GM23338 (cell line): Measurements from ENCODE around the gene ANKRD53. TPM values are rescaled to one million over a fixed set of nuclear protein-coding genes. Genes with fewer than 3 reads are reported as not detected.

ENCODE experiments used
- ATAC-seq: fragments of 200-7000 bp; cut with Tn5 transposase; 3 replicates; pipeline ENCODE4 v1.9.1; 2020
- DNase-seq: peaks from one replicate; pipeline ENCODE4 v3.0.0-alpha.2; 2015; ENCODE audit warnings: low spot score
- H2AFZ ChIP-seq: fragments of 200-600 bp; sonication (generic); 2 replicates; pipeline ENCODE4 v1.8.0; 2016; ENCODE audit warnings: antibody characterized with exemption, mild to moderate bottlenecking, moderate library complexity
- H3F3A ChIP-seq: fragments of 200-600 bp; sonication (generic); replicated peaks from 2 replicates; pipeline ENCODE4 v1.8.0; 2017; ENCODE audit warnings: antibody characterized with exemption, mixed run types, low read depth
- H3K27ac ChIP-seq: fragments of 200-600 bp; sonication (generic); 2 replicates; pipeline ENCODE4 v1.6.1; 2016; ENCODE audit warnings: low read depth
- H3K27me3 ChIP-seq: fragments of 200-600 bp; sonication (generic); 2 replicates; pipeline ENCODE4 v1.8.0; 2016; ENCODE audit warnings: mild to moderate bottlenecking, mixed run types, moderate library complexity; ENCODE audit not compliant: insufficient read depth
- H3K36me3 ChIP-seq: fragments of 200-600 bp; sonication (generic); 2 replicates; pipeline ENCODE4 v1.8.0; 2016; ENCODE audit warnings: mild to moderate bottlenecking; ENCODE audit not compliant: insufficient read depth
- H3K4me1 ChIP-seq: fragments of 200-600 bp; sonication (generic); 2 replicates; pipeline ENCODE4 v1.8.0; 2016; ENCODE audit warnings: mild to moderate bottlenecking, moderate library complexity; ENCODE audit not compliant: insufficient read depth
- H3K4me2 ChIP-seq: fragments of 200-600 bp; sonication (generic); 2 replicates; pipeline ENCODE4 v1.7.1; 2017; ENCODE audit warnings: mixed run types
- H3K4me3 ChIP-seq: fragments of 200-600 bp; sonication (generic); 2 replicates; pipeline ENCODE4 v1.6.1; 2016; ENCODE audit warnings: mixed run types
- H3K79me2 ChIP-seq: fragments of 200-600 bp; sonication (generic); replicated peaks from 2 replicates; pipeline ENCODE4 v1.8.0; 2017; ENCODE audit warnings: mild to moderate bottlenecking; ENCODE audit not compliant: insufficient read depth
- H3K9me2 ChIP-seq: fragments of 200-600 bp; sonication (generic); 2 replicates; pipeline ENCODE4 v1.8.0; 2017; ENCODE audit not compliant: insufficient read depth
- H4K20me1 ChIP-seq: fragments of 200-600 bp; sonication (generic); replicated peaks from 2 replicates; pipeline ENCODE4 v1.8.0; 2017; ENCODE audit warnings: mild to moderate bottlenecking; ENCODE audit not compliant: insufficient read depth
- H3K27ac Mint-ChIP-seq: 2 replicates; pipeline ENCODE4 v1.8.0; 2020; ENCODE audit warnings: inconsistent platforms, mild to moderate bottlenecking, moderate library complexity, mixed read lengths
- H3K27me3 Mint-ChIP-seq: 3 replicates; pipeline ENCODE4 v1.8.0; 2022; ENCODE audit warnings: low read depth, mild to moderate bottlenecking, moderate library complexity, mixed read lengths, inconsistent platforms; ENCODE audit not compliant: insufficient read depth, poor library complexity
- H3K36me3 Mint-ChIP-seq: 3 replicates; pipeline ENCODE4 v1.8.0; 2021; ENCODE audit warnings: low read depth, mild to moderate bottlenecking, inconsistent platforms, moderate library complexity, mixed read lengths
- H3K4me1 Mint-ChIP-seq: 3 replicates; pipeline ENCODE4 v1.8.0; 2020; ENCODE audit warnings: mild to moderate bottlenecking, inconsistent platforms, mixed read lengths
- H3K4me3 Mint-ChIP-seq: 3 replicates; pipeline ENCODE4 v1.8.0; 2021; ENCODE audit warnings: moderate library complexity, mild to moderate bottlenecking, inconsistent platforms, mixed read lengths
- H3K9me3 Mint-ChIP-seq: 3 replicates; pipeline ENCODE4 v1.8.0; 2020; ENCODE audit warnings: moderate library complexity, mild to moderate bottlenecking, inconsistent platforms, mixed read lengths
- EZH2 ChIP-seq: fragments of 200-600 bp; sonication (generic); IDR thresholded peaks from one replicate; pipeline ENCODE4 v1.8.0; 2017; ENCODE audit warnings: antibody characterized with exemption, mild to moderate bottlenecking, low read depth; ENCODE audit not compliant: unreplicated experiment
- EZH2phosphoT487 ChIP-seq: fragments of 200-600 bp; sonication (generic); IDR thresholded peaks from one replicate; pipeline ENCODE4 v1.8.1; 2018; ENCODE audit warnings: antibody characterized with exemption; ENCODE audit not compliant: unreplicated experiment
- NANOG ChIP-seq: IDR thresholded peaks from 2 replicates; pipeline ENCODE4 v1.6.1; 2016; ENCODE audit warnings: antibody characterized with exemption, borderline replicate concordance
- ZNF114 ChIP-seq: fragments of 250-450 bp; sonication (Bioruptor Pico); IDR thresholded peaks from 2 replicates; pipeline ENCODE4 v1.5.0; 2020; ENCODE audit warnings: mild to moderate bottlenecking, moderate library complexity
- ZNF331 ChIP-seq: fragments of 250-450 bp; sonication (Bioruptor Pico); IDR thresholded peaks from 2 replicates; pipeline ENCODE4 v1.5.0; 2020; ENCODE audit warnings: low read depth, mild to moderate bottlenecking, moderate library complexity
- polyA plus RNA-seq: library from polyadenylated mRNA; unstranded; fragments of >200 nt; fragmentation: Nextera tagmentation; extraction: Ambion mirVana; gene quantifications from 2 replicates; pipeline ENCODE4 v1.2.1, GENCODE V29; 2016
- total RNA-seq: library from RNA; depleted of rRNA; stranded (reverse); fragments of >200 nt; shearing (Covaris generic); gene quantifications from 2 replicates; pipeline ENCODE4 v1.2.3, GENCODE V29; 2014
- TF ChIP-seq, protein P1 (sequence below): IDR thresholded peaks from 2 replicates; pipeline ENCODE4 v1.6.1; 2016; ENCODE audit warnings: antibody characterized with exemption
- TF ChIP-seq, protein P2 (sequence below), 2 experiments: fragments of 200-600 bp in 1 of 2; sonication (generic) in 1 of 2; conservative IDR thresholded peaks; 2 replicates each; pipeline versions ENCODE4 v1.5.1 to v1.6.1; 2016 to 2017; ENCODE audit warnings: antibody characterized with exemption in 2 of 2, low read depth in 2 of 2, mild to moderate bottlenecking in 2 of 2, moderate library complexity in 1 of 2
- TF ChIP-seq, protein P3 (sequence below): IDR thresholded peaks from one replicate; pipeline ENCODE4 v1.6.1; 2018; ENCODE audit warnings: antibody characterized with exemption; ENCODE audit not compliant: unreplicated experiment

The ANKRD53 gene
- total and polyA plus RNA-seq, 2 experiments from 2014 or later: 0.32 to 0.73 TPM

DNA sequence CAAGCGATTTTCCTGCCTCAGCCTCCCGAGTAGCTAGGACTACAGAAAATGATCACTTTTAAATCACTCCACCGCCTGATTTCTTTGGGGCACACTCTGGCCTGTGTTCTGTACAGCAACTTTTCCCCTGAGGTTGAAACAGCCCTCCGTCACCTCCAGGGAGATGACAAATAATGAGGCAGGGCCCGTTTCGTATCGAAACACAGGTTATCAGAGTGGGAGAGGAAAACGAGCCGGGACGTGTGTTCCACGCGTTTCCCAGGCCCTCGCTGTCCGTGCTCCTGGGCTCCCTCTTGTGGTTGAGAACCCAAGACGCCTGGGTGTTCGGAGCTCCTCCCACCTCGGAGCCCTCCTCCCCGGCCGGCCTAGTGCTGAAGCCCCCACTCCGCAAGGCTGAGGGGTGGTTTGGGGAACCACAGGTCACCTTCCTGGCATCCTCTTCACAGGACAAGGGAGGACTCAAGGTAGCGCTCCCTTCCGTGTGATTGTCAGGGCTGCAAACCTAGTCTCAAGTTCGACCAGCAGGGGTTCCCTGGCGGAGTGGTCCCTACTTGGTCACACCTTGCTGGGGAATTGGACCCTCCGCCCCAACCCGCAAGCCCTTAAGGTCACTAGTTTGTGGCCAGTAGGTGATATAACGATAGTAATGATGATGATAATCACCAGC is 30.0 kb upstream of the ANKRD53 start:
- H3K79me2 ChIP-seq: no peaks in the 10 kb centered on the region
- H3K9me2 ChIP-seq: no peaks in the 10 kb centered on the region
- Mint-ChIP-seq H3K4me1 (peaks cover 18% of the 10 kb centered on the region), H3K9me3 (no peaks in the 10 kb centered on the region), H3K36me3 (no peaks in the 10 kb centered on the region), H3K27me3 (peaks cover 36% of the 10 kb centered on the region), H3K27ac (no peak overlapping the region), H3K4me3 (peak overlapping the region; percentile 69)
- peak overlapping the region; percentile 86 for H3K4me2 ChIP-seq
- H3K4me1 ChIP-seq: peaks cover 11% of the 10 kb centered on the region
- H3K27ac ChIP-seq: no peak overlapping the region
- ATAC-seq: peak; percentile 87
- peaks cover 61% of the 10 kb centered on the region for H3K27me3 ChIP-seq
- no peaks in the 10 kb centered on the region for H4K20me1 ChIP-seq
- TF ChIP-seq EZH2 (peak; percentile 13), NANOG (no peak)
- TF ChIP-seq, protein P1, sequence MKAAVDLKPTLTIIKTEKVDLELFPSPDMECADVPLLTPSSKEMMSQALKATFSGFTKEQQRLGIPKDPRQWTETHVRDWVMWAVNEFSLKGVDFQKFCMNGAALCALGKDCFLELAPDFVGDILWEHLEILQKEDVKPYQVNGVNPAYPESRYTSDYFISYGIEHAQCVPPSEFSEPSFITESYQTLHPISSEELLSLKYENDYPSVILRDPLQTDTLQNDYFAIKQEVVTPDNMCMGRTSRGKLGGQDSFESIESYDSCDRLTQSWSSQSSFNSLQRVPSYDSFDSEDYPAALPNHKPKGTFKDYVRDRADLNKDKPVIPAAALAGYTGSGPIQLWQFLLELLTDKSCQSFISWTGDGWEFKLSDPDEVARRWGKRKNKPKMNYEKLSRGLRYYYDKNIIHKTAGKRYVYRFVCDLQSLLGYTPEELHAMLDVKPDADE: no peak
- TF ChIP-seq, protein P2, sequence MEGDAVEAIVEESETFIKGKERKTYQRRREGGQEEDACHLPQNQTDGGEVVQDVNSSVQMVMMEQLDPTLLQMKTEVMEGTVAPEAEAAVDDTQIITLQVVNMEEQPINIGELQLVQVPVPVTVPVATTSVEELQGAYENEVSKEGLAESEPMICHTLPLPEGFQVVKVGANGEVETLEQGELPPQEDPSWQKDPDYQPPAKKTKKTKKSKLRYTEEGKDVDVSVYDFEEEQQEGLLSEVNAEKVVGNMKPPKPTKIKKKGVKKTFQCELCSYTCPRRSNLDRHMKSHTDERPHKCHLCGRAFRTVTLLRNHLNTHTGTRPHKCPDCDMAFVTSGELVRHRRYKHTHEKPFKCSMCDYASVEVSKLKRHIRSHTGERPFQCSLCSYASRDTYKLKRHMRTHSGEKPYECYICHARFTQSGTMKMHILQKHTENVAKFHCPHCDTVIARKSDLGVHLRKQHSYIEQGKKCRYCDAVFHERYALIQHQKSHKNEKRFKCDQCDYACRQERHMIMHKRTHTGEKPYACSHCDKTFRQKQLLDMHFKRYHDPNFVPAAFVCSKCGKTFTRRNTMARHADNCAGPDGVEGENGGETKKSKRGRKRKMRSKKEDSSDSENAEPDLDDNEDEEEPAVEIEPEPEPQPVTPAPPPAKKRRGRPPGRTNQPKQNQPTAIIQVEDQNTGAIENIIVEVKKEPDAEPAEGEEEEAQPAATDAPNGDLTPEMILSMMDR (conservative IDR thresholded peaks at IDR 0.05; ENCODE audit: low read depth in 2 of 2): peak; percentile 78 to 85
- DNase-seq: peak; percentile 93
- peak overlapping the region; percentile 96 for H2AFZ ChIP-seq
- peak overlapping the region; percentile 51 for H3K4me3 ChIP-seq
- no peaks in the 10 kb centered on the region for H3F3A ChIP-seq
- no peaks in the 10 kb centered on the region for H3K36me3 ChIP-seq

DNA sequence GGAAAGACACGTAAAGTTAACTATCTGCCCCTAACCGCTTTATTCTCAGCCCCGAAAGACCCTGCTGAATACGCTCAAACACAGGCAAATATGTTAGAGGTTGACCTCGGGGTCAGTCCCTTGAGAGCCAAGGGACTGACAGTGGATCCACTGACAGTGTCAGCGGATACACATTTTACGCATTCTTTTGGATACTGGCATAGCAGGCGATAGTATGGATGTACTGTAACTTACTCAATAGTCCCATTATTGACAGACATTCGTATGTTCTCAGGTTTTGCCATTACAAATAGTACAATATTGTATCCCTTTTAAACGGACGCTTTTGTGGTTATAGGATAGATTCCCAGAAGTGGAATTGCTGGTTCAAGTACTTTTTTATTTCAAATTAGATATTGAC is 29.3 kb upstream of the ANKRD53 start:
- Histone ChIP-seq H3K27me3 (peaks cover 57% of the 10 kb centered on the region), H3K36me3 (no peaks in the 10 kb centered on the region), H3K4me1 (peaks cover 11% of the 10 kb centered on the region), H2AFZ (no peak overlapping the region; the same call in 1 of the 2 replicates), H3K4me2 (peak overlapping the region; percentile 86; the same call in 1 of the 2 replicates), H4K20me1 (no peaks in the 10 kb centered on the region), H3K27ac (no peak overlapping the region), H3K4me3 (peak overlapping the region; percentile 51), H3F3A (no peaks in the 10 kb centered on the region), H3K79me2 (no peaks in the 10 kb centered on the region), H3K9me2 (no peaks in the 10 kb centered on the region)
- Mint-ChIP-seq H3K36me3 (no peaks in the 10 kb centered on the region), H3K27me3 (peaks cover 31% of the 10 kb centered on the region), H3K27ac (no peak overlapping the region), H3K4me3 (no peak overlapping the region), H3K4me1 (peaks cover 12% of the 10 kb centered on the region), H3K9me3 (no peaks in the 10 kb centered on the region)
- no peak for DNase-seq
- ATAC-seq: no peak
- TF ChIP-seq, protein P3, sequence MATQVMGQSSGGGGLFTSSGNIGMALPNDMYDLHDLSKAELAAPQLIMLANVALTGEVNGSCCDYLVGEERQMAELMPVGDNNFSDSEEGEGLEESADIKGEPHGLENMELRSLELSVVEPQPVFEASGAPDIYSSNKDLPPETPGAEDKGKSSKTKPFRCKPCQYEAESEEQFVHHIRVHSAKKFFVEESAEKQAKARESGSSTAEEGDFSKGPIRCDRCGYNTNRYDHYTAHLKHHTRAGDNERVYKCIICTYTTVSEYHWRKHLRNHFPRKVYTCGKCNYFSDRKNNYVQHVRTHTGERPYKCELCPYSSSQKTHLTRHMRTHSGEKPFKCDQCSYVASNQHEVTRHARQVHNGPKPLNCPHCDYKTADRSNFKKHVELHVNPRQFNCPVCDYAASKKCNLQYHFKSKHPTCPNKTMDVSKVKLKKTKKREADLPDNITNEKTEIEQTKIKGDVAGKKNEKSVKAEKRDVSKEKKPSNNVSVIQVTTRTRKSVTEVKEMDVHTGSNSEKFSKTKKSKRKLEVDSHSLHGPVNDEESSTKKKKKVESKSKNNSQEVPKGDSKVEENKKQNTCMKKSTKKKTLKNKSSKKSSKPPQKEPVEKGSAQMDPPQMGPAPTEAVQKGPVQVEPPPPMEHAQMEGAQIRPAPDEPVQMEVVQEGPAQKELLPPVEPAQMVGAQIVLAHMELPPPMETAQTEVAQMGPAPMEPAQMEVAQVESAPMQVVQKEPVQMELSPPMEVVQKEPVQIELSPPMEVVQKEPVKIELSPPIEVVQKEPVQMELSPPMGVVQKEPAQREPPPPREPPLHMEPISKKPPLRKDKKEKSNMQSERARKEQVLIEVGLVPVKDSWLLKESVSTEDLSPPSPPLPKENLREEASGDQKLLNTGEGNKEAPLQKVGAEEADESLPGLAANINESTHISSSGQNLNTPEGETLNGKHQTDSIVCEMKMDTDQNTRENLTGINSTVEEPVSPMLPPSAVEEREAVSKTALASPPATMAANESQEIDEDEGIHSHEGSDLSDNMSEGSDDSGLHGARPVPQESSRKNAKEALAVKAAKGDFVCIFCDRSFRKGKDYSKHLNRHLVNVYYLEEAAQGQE: no peak
- no peak for TF ChIP-seq ZNF331 (CRISPR knock-in tag)
- TF ChIP-seq, protein P2 (conservative IDR thresholded peaks at IDR 0.05; ENCODE audit: low read depth in 2 of 2): no peak
- TF ChIP-seq ZNF114 (CRISPR knock-in tag): no peak
- TF ChIP-seq EZH2phosphoT487: no peak
